Measurements from ENCODE around the gene VCL. TPM values are rescaled to one million over a fixed set of nuclear protein-coding genes. Genes with fewer than 3 reads are reported as not detected.
A peak's percentile ranks its signal among the peaks of the same experiment; 100 is the strongest.

Gene VCL
- total and polyA plus RNA-seq, 9 of the 15 experiments (the other 6 are each of a cell fraction or from before 2014, with no cell fraction given), result 29.8 to 186 (median 76.4) TPM

DNA sequence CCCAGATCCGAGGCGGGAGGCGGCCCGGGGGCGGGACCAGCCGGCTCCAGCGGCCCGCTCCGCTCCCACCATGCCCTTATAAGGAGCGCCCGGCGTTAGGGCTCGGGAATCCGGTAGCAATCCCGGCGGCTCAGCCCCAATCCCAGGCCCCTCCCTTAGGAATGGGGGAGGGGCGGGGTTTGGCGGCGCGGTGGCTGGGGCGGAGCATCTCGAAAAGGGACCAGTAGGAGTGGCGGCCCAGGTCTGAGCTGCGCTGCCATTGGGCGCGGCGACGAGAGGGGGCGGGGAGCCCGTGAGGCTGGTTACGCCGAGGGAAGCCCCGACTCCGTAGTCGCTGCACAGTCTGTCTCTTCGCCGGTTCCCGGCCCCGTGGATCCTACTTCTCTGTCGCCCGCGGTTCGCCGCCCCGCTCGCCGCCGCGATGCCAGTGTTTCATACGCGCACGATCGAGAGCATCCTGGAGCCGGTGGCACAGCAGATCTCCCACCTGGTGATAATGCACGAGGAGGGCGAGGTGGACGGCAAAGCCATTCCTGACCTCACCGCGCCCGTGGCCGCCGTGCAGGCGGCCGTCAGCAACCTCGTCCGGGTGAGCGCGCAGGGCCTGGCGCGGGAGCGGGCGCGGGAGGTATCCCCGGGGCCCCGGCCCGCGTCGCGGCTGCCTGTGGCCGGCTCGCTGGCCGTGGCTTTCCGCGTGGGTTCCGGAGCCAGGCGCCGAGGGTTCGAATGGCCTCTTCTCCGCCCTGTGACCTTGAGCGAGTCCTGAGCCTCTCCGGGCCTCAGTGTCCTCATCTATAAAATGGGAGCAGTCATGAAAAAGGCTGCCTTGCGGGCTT lies at the start of gene VCL (continued):
- TF ChIP-seq, protein P1, sequence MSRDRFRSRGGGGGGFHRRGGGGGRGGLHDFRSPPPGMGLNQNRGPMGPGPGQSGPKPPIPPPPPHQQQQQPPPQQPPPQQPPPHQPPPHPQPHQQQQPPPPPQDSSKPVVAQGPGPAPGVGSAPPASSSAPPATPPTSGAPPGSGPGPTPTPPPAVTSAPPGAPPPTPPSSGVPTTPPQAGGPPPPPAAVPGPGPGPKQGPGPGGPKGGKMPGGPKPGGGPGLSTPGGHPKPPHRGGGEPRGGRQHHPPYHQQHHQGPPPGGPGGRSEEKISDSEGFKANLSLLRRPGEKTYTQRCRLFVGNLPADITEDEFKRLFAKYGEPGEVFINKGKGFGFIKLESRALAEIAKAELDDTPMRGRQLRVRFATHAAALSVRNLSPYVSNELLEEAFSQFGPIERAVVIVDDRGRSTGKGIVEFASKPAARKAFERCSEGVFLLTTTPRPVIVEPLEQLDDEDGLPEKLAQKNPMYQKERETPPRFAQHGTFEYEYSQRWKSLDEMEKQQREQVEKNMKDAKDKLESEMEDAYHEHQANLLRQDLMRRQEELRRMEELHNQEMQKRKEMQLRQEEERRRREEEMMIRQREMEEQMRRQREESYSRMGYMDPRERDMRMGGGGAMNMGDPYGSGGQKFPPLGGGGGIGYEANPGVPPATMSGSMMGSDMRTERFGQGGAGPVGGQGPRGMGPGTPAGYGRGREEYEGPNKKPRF (IDR thresholded peaks at IDR 0.05; ENCODE audit: low read depth, low read length), result no peak
- TF ChIP-seq NCOR1 (IDR thresholded peaks at IDR 0.05) (no peak), ZNF609 (CRISPR knock-in tag; IDR thresholded peaks at IDR 0.05; ENCODE audit: borderline replicate concordance) (no peak), RBM22 (IDR thresholded peaks at IDR 0.05; ENCODE audit: low read depth, low read length, poor library complexity, severe bottlenecking) (peak; percentile 90), ARID3B (CRISPR knock-in tag; IDR thresholded peaks at IDR 0.05; ENCODE audit: borderline replicate concordance) (no peak), FOXK2 (conservative IDR thresholded peaks at IDR 0.05 in 1 of 2, IDR thresholded peaks at IDR 0.05 in 1 of 2; ENCODE audit: low read depth in 2 of 2) (no peak), ZNF76 (CRISPR knock-in tag; IDR thresholded peaks at IDR 0.05; ENCODE audit: borderline replicate concordance) (peak; percentile 75; the same call in 1 of the 2 replicates), MXD1 (CRISPR knock-in tag; IDR thresholded peaks at IDR 0.05; ENCODE audit: borderline replicate concordance, poor library complexity, severe bottlenecking) (no peak), HEY1 (CRISPR knock-in tag; IDR thresholded peaks at IDR 0.05; ENCODE audit: borderline replicate concordance) (no peak), ZNF347 (CRISPR knock-in tag; IDR thresholded peaks at IDR 0.05; ENCODE audit: low read depth) (no peak), BRCA1 (IDR thresholded peaks at IDR 0.05) (no peak), BRCA1 (CRISPR knock-in tag; IDR thresholded peaks at IDR 0.05) (no peak), CBX5 (IDR thresholded peaks at IDR 0.05; ENCODE audit: borderline replicate concordance, low read depth) (0 out of 2 replicates have a peak, but pooled peaks have one; percentile 43)
- TF ChIP-seq, protein P2, sequence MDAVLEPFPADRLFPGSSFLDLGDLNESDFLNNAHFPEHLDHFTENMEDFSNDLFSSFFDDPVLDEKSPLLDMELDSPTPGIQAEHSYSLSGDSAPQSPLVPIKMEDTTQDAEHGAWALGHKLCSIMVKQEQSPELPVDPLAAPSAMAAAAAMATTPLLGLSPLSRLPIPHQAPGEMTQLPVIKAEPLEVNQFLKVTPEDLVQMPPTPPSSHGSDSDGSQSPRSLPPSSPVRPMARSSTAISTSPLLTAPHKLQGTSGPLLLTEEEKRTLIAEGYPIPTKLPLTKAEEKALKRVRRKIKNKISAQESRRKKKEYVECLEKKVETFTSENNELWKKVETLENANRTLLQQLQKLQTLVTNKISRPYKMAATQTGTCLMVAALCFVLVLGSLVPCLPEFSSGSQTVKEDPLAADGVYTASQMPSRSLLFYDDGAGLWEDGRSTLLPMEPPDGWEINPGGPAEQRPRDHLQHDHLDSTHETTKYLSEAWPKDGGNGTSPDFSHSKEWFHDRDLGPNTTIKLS (IDR thresholded peaks at IDR 0.05; ENCODE audit: borderline replicate concordance, low read depth), result 0 out of 2 replicates have a peak, but pooled peaks have one; percentile 40

Data from K562 (cell line).